Neural progenitor cell (in vitro differentiated cells): Measurements from ENCODE around the gene SCGB1C2. TPM values are rescaled to one million over a fixed set of nuclear protein-coding genes. Genes with fewer than 3 reads are reported as not detected.
"Not testable (repeated sequence)": the region's sequence is repeated elsewhere in the genome, so short reads cannot be mapped to it uniquely, and the experiment has no call there.

ENCODE experiments used
- DNase-seq: peaks from one replicate; pipeline ENCODE4 v3.0.0-alpha.2; 2016; ENCODE audit warnings: low spot score
- H2AFZ ChIP-seq: fragments of 200-600 bp; sonication (generic); replicated peaks from 2 replicates; pipeline ENCODE4 v1.6.1; 2016; ENCODE audit warnings: antibody characterized with exemption
- H3F3A ChIP-seq: fragments of 200-600 bp; sonication (generic); 2 replicates; pipeline ENCODE4 v1.6.1; 2016; ENCODE audit warnings: antibody characterized with exemption, low read depth
- H3K27ac ChIP-seq: fragments of 200-600 bp; sonication (generic); 2 replicates; pipeline ENCODE4 v1.5.1; 2016; ENCODE audit warnings: mild to moderate bottlenecking
- H3K27me3 ChIP-seq: fragments of 200-600 bp; sonication (generic); 2 replicates; pipeline ENCODE4 v1.6.1; 2016; ENCODE audit warnings: mild to moderate bottlenecking, moderate library complexity
- H3K36me3 ChIP-seq: fragments of 200-600 bp; sonication (generic); 2 replicates; pipeline ENCODE4 v1.5.1; 2016
- H3K4me1 ChIP-seq: fragments of 200-600 bp; sonication (generic); 2 replicates; pipeline ENCODE4 v1.6.1; 2016; ENCODE audit warnings: mixed run types
- H3K4me2 ChIP-seq: fragments of 200-600 bp; sonication (generic); 2 replicates; pipeline ENCODE4 v1.6.1; 2016
- H3K4me3 ChIP-seq: fragments of 200-600 bp; sonication (generic); 2 replicates; pipeline ENCODE4 v1.5.1; 2016
- H3K79me2 ChIP-seq: fragments of 200-600 bp; sonication (generic); 2 replicates; pipeline ENCODE4 v1.6.1; 2016; ENCODE audit warnings: low read depth
- H3K9ac ChIP-seq: fragments of 200-600 bp; sonication (generic); 2 replicates; pipeline ENCODE4 v1.6.1; 2016
- H3K9me3 ChIP-seq: fragments of 200-600 bp; sonication (generic); 2 replicates; pipeline ENCODE4 v1.5.1; 2016; ENCODE audit warnings: low read depth
- H4K20me1 ChIP-seq: fragments of 200-600 bp; sonication (generic); 2 replicates; pipeline ENCODE4 v1.6.1; 2016; ENCODE audit warnings: low read depth
- H3K27ac Mint-ChIP-seq: 3 replicates; pipeline ENCODE4 v1.8.0; 2021; ENCODE audit warnings: mixed read lengths
- H3K27me3 Mint-ChIP-seq: 2 replicates; pipeline ENCODE4 v1.8.0; 2022; ENCODE audit warnings: low read depth, mild to moderate bottlenecking, inconsistent platforms, moderate library complexity, mixed read lengths; ENCODE audit not compliant: insufficient read depth
- H3K36me3 Mint-ChIP-seq: 3 replicates; pipeline ENCODE4 v1.8.0; 2021; ENCODE audit warnings: mixed read lengths
- H3K4me1 Mint-ChIP-seq: 3 replicates; pipeline ENCODE4 v1.8.0; 2021; ENCODE audit warnings: mixed read lengths
- H3K4me3 Mint-ChIP-seq: 3 replicates; pipeline ENCODE4 v1.8.0; 2021; ENCODE audit warnings: mild to moderate bottlenecking, moderate library complexity, mixed read lengths
- H3K9me3 Mint-ChIP-seq: 3 replicates; pipeline ENCODE4 v1.8.0; 2020; ENCODE audit warnings: mixed read lengths
- total RNA-seq: library from RNA; depleted of rRNA; stranded (reverse); fragments of >200 nt; gene quantifications from 2 replicates; pipeline ENCODE4 v1.2.3, GENCODE V29; 2015; ENCODE audit warnings: low replicate concordance
- TF ChIP-seq, protein P1 (sequence below): fragments of 200-600 bp; sonication (generic); IDR thresholded peaks from 2 replicates; pipeline ENCODE4 v1.5.1; 2017; ENCODE audit warnings: antibody characterized with exemption, mild to moderate bottlenecking

SCGB1C2 gene
- not detected in 2 replicates for total RNA-seq

DNA sequence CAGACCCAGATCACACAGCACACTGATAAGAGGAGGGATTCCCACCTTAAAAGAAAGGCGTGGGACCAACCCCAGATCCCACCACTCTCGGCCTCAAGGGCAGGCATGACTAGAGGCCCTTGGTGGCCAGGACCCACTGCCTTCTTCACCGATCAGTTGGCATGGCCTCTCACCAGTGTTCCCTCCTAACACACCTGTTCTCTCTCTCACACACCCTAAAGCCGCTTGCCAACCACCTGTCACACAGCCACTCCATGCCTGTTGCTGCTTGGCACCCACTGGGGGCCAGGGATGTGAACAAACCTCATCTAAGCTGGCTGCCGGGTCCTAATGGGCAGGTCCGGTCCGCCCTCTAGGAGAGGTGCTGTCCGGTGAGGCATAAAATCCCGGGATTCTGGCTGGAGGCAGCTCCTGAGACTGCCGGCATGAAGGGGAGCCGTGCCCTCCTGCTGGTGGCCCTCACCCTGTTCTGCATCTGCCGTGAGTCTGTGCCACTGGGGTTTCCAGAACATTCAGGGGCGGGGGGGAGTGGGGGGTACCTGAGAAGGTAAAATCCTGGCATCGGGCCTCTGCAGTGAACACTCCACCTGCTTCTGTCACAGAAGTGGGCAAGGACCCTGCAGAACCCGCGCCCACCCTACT, at the start of gene SCGB1C2:
Gene SCGB1C2, plus strand, starts transcription at position 404 of the 642 bp plus-strand sequence. Its CDS starts 22 bp downstream, at position 426.
- not testable (repeated sequence) for H3K27me3 Mint-ChIP-seq, DNase-seq

DNA sequence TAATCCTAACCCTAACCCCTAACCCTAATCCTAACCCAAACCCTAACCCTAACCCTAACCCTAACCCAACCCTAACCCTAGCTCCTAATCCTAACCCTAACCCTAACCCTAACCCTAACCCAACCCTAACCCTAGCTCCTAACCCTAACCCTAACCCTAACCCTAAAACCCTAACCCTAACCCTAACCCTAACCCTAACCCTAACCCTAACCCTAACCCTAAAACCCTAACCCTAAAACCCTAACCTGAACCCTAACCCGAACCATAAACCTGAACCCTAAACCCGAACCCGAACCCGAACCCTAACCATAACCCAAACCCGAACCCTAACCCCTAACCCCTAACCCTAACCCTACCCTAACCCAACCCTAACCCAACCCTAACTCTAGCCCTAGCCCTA, 24.3 kb upstream of the SCGB1C2 start:
- not testable (repeated sequence) for H3K79me2 ChIP-seq, H3K4me3 ChIP-seq, H2AFZ ChIP-seq, H3F3A ChIP-seq, H3K4me1 ChIP-seq, H3K27me3 Mint-ChIP-seq, H3K36me3 Mint-ChIP-seq, H3K27me3 ChIP-seq, H3K9ac ChIP-seq, H3K4me1 Mint-ChIP-seq, H3K27ac Mint-ChIP-seq, H4K20me1 ChIP-seq, H3K4me3 Mint-ChIP-seq, H3K9me3 Mint-ChIP-seq, H3K27ac ChIP-seq, H3K36me3 ChIP-seq, H3K4me2 ChIP-seq, H3K9me3 ChIP-seq
- peak; percentile 1 for DNase-seq

More for the DNA sequence above, at the start of gene SCGB1C2:
- not testable (repeated sequence) for H3K4me1 ChIP-seq, H2AFZ ChIP-seq, H3K4me1 Mint-ChIP-seq, H3K9ac ChIP-seq, H3K27ac Mint-ChIP-seq, H3F3A ChIP-seq, H3K4me2 ChIP-seq, H3K27ac ChIP-seq, H3K4me3 Mint-ChIP-seq, H3K9me3 ChIP-seq, H3K27me3 ChIP-seq, H4K20me1 ChIP-seq, H3K79me2 ChIP-seq, H3K36me3 ChIP-seq, H3K36me3 Mint-ChIP-seq, H3K4me3 ChIP-seq, H3K9me3 Mint-ChIP-seq

DNA sequence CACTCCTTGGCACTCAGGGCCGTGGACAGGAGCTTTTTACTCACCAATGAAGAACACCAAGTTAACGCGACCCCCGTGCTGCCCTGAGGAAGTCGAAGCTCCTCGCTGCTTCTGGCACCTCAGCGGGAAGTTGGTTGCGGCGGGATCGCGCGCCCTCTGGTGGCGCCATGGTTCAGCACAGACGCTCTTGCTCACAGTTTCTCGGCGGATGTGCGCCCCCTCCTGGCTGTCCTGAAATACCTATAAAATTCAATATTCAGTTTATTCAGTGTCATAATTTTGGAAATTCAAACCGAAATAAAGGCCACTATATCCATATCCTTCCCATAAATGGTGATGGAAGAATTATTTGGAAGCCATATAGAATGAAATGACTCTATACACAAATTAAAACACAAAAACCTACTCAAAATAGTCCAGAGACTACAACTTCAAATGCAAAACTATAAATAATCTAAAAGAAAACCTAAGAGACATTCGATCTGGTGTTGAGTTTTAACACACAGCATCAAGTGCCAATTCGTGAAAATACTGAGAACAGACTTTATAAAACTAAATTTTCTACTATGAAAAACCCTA, 18.9 kb upstream of the SCGB1C2 start:
- not testable (repeated sequence) for H3F3A ChIP-seq, H3K4me3 ChIP-seq, H2AFZ ChIP-seq, H3K9me3 Mint-ChIP-seq, H3K27me3 ChIP-seq, H3K36me3 ChIP-seq, H3K27ac Mint-ChIP-seq, H3K4me3 Mint-ChIP-seq, H3K36me3 Mint-ChIP-seq, H3K4me2 ChIP-seq, H3K9me3 ChIP-seq, H3K27ac ChIP-seq, H3K79me2 ChIP-seq, H3K9ac ChIP-seq, H4K20me1 ChIP-seq, H3K27me3 Mint-ChIP-seq, H3K4me1 ChIP-seq, H3K4me1 Mint-ChIP-seq
- peak; percentile 43 for DNase-seq
- TF ChIP-seq, protein P1, sequence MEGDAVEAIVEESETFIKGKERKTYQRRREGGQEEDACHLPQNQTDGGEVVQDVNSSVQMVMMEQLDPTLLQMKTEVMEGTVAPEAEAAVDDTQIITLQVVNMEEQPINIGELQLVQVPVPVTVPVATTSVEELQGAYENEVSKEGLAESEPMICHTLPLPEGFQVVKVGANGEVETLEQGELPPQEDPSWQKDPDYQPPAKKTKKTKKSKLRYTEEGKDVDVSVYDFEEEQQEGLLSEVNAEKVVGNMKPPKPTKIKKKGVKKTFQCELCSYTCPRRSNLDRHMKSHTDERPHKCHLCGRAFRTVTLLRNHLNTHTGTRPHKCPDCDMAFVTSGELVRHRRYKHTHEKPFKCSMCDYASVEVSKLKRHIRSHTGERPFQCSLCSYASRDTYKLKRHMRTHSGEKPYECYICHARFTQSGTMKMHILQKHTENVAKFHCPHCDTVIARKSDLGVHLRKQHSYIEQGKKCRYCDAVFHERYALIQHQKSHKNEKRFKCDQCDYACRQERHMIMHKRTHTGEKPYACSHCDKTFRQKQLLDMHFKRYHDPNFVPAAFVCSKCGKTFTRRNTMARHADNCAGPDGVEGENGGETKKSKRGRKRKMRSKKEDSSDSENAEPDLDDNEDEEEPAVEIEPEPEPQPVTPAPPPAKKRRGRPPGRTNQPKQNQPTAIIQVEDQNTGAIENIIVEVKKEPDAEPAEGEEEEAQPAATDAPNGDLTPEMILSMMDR: peak; percentile 39

GRCh38 chr17:133932-134331, 3.4 kb upstream of the SCGB1C2 start:
- H3K27ac Mint-ChIP-seq, H3K4me3 Mint-ChIP-seq, H3K27me3 ChIP-seq, H3K9me3 ChIP-seq, H3K36me3 ChIP-seq, H3K4me1 ChIP-seq, H3K27me3 Mint-ChIP-seq, H3K4me1 Mint-ChIP-seq, H3K9ac ChIP-seq, H4K20me1 ChIP-seq, H3K36me3 Mint-ChIP-seq, H3K79me2 ChIP-seq, H3K9me3 Mint-ChIP-seq, H2AFZ ChIP-seq, H3K4me3 ChIP-seq, H3F3A ChIP-seq, H3K27ac ChIP-seq, H3K4me2 ChIP-seq: not testable (repeated sequence)
- peak; percentile 1 for DNase-seq

- H3K79me2 ChIP-seq, H3K4me3 ChIP-seq, H3K27me3 Mint-ChIP-seq, H3K9me3 Mint-ChIP-seq, H3K36me3 ChIP-seq, H3K4me3 Mint-ChIP-seq, H3K27ac Mint-ChIP-seq, H3K27me3 ChIP-seq, H3K9me3 ChIP-seq, H4K20me1 ChIP-seq, H3K4me1 ChIP-seq, H2AFZ ChIP-seq, H3K4me2 ChIP-seq, H3K9ac ChIP-seq, DNase-seq, H3K36me3 Mint-ChIP-seq, H3K27ac ChIP-seq, H3F3A ChIP-seq, H3K4me1 Mint-ChIP-seq: not testable (repeated sequence)
- TF ChIP-seq, protein P1: peak; percentile 11
These were observed 3.0 kb upstream of the SCGB1C2 start for GRCh38 chr17:134332-134785.

GRCh38 chr17:135022-135421, 2.3 kb upstream of the SCGB1C2 start:
- not testable (repeated sequence) for H3K9me3 Mint-ChIP-seq, H3K4me1 ChIP-seq

GRCh38 chr17:135895-136294, 1.5 kb upstream of the SCGB1C2 start:
- H3K4me1 Mint-ChIP-seq, H3K27me3 ChIP-seq, H3K36me3 ChIP-seq, H3K27ac ChIP-seq, H3K9me3 ChIP-seq, H3K4me3 ChIP-seq, H2AFZ ChIP-seq, H3K27ac Mint-ChIP-seq, DNase-seq, H3F3A ChIP-seq, H3K9me3 Mint-ChIP-seq, H4K20me1 ChIP-seq, H3K9ac ChIP-seq, H3K4me2 ChIP-seq, H3K4me3 Mint-ChIP-seq, H3K79me2 ChIP-seq, H3K27me3 Mint-ChIP-seq, H3K36me3 Mint-ChIP-seq, H3K4me1 ChIP-seq: not testable (repeated sequence)

More at GRCh38 chr17:135022-135421, 2.3 kb upstream of the SCGB1C2 start:
- not testable (repeated sequence) for H3K27me3 Mint-ChIP-seq, H3K79me2 ChIP-seq, H3K27ac ChIP-seq, H4K20me1 ChIP-seq, H3K27ac Mint-ChIP-seq, H3K4me1 Mint-ChIP-seq, H3K9ac ChIP-seq, H3K9me3 ChIP-seq, H3K36me3 ChIP-seq, H3K27me3 ChIP-seq, H3K4me3 Mint-ChIP-seq, H3K4me2 ChIP-seq, H3K4me3 ChIP-seq, H3F3A ChIP-seq, H2AFZ ChIP-seq, DNase-seq, H3K36me3 Mint-ChIP-seq
